Coronary artery (tissue), 2 donors: ENCODE measurements around the gene MAPK1.

Source experiments
- DNase-seq: peaks from one replicate; pipeline ENCODE4 v3.0.0-alpha.2; 2017; ENCODE audit warnings: low spot score
- H3K27ac ChIP-seq, 2 donors: fragments of 200-600 bp; sonication (generic); one replicate each; pipeline ENCODE4 v1.5.1; 2016 to 2019
- H3K4me3 ChIP-seq: fragments of 200-600 bp; sonication (generic); 2 replicates; pipeline ENCODE4 v1.5.1; 2016; ENCODE audit warnings: mild to moderate bottlenecking, moderate library complexity
- CTCF ChIP-seq: fragments of 200-600 bp; sonication (generic); IDR thresholded peaks from one replicate; pipeline ENCODE4 v1.5.1; 2019; ENCODE audit warnings: antibody characterized with exemption

Gene MAPK1

GRCh38 chr22:21778705-21779363 lies 88.6 kb downstream of the MAPK1 start:
- no peak overlapping the region for H3K27ac ChIP-seq
- H3K4me3 ChIP-seq = no peak overlapping the region
- DNase-seq = no peak
- TF ChIP-seq CTCF = no peak

GRCh38 chr22:21771631-21771976 lies 95.8 kb downstream of the MAPK1 start:
- Histone ChIP-seq H3K27ac (no peak overlapping the region), H3K4me3 (no peak overlapping the region)
- TF ChIP-seq CTCF = no peak
- DNase-seq = no peak

GRCh38 chr22:21768435-21768834 lies 99.0 kb downstream of the MAPK1 start:
- no peak for TF ChIP-seq CTCF
- Histone ChIP-seq H3K27ac (no peak overlapping the region), H3K4me3 (no peak overlapping the region)
- DNase-seq = no peak

- Histone ChIP-seq H3K4me3 (no peak overlapping the region), H3K27ac (no peak overlapping the region)
- no peak for TF ChIP-seq CTCF
- no peak for DNase-seq
These were observed 100.6 kb downstream of the MAPK1 start for GRCh38 chr22:21766691-21767462.

GRCh38 chr22:21765909-21766529 lies 101.4 kb downstream of the MAPK1 start:
- Histone ChIP-seq H3K4me3 (no peak overlapping the region), H3K27ac (no peak overlapping the region)

GRCh38 chr22:21764038-21764804 lies 103.2 kb downstream of the MAPK1 start:
- no peak for DNase-seq
- TF ChIP-seq CTCF = no peak
- Histone ChIP-seq H3K27ac (no peak overlapping the region), H3K4me3 (no peak overlapping the region)

More at GRCh38 chr22:21765909-21766529, 101.4 kb downstream of the MAPK1 start:
- no peak for TF ChIP-seq CTCF
- DNase-seq = no peak
